Testis (tissue), 3 donors: ENCODE data around the gene HRC. TPM values are rescaled to one million over a fixed set of nuclear protein-coding genes. Genes with fewer than 3 reads are reported as not detected.
A peak's percentile ranks its signal among the peaks of the same experiment; 100 is the strongest.

Source experiments
- DNase-seq: peaks from one replicate; pipeline ENCODE4 v3.0.0-alpha.2; 2019
- H3K27ac ChIP-seq, 2 donors: fragments of 200-600 bp; sonication (generic); one replicate each; pipeline ENCODE4 v1.5.1; 2019
- H3K27me3 ChIP-seq: fragments of 200-600 bp; sonication (generic); one replicate; pipeline ENCODE4 v1.5.1; 2019
- H3K36me3 ChIP-seq: fragments of 200-600 bp; sonication (generic); one replicate; pipeline ENCODE4 v1.5.1; 2017; ENCODE audit warnings: low read depth; ENCODE audit errors: missing control alignments
- H3K4me1 ChIP-seq: fragments of 200-600 bp; sonication (generic); one replicate; pipeline ENCODE4 v1.5.1; 2019
- H3K4me3 ChIP-seq, 2 donors: fragments of 200-600 bp; sonication (generic); one replicate each; pipeline ENCODE4 v1.5.1; 2017 to 2019
- H3K9me3 ChIP-seq: fragments of 200-600 bp; sonication (generic); one replicate; pipeline ENCODE4 v1.5.1; 2017
- CTCF ChIP-seq, 3 experiments: fragments of 450-650 bp in 2 of 3; fragments of 200-600 bp in 1 of 3; sonication (generic) in 1 of 3; IDR thresholded peaks; one replicate each; pipeline ENCODE4 v1.5.1; 2016 to 2019; ENCODE audit warnings: antibody characterized with exemption in 3 of 3, mild to moderate bottlenecking in 2 of 3, moderate library complexity in 1 of 3
- POLR2A ChIP-seq: fragments of 450-650 bp; IDR thresholded peaks from one replicate; pipeline ENCODE4 v1.6.1; 2017; ENCODE audit warnings: antibody characterized with exemption, mild to moderate bottlenecking, moderate library complexity
- WGBS, 2 donors: methylation state at CpG; one replicate each; pipeline ENCODE4 v1.1.5; 2018; 5-methylcytosine and 5-hydroxymethylcytosine counted together
- intact Hi-C: fragments of 100-400 bp; cut with DNase I; formaldehyde crosslinking; loops from one replicate; pipeline ENCODE4 v1.15.1; 2023; ENCODE audit warnings: low total_unique reads
- polyA plus RNA-seq: library from polyadenylated mRNA; stranded (reverse); fragments of 350-450 nt; fragmentation: Illumina TruSeq; extraction: RNeasy Lipid Tissue Mini Kit (QIAGEN cat#74804); gene quantifications from one replicate; pipeline ENCODE4 v1.2.3, GENCODE V29; 2014; ENCODE audit warnings: low read depth, low replicate concordance; ENCODE audit not compliant: insufficient read depth
- total RNA-seq, 2 donors: library from RNA; depleted of rRNA; stranded (reverse); fragments of >200 nt; gene quantifications; one replicate each; pipeline ENCODE4 v1.2.3, GENCODE V29; 2016

HRC gene
- total and polyA plus RNA-seq, 3 donors from 2014 or later, result 1.8 to 5.4 (median 4.1) TPM

GRCh38 chr19:49111218-49111998 is 43.8 kb downstream of the HRC start:
- no peak for DNase-seq
- H3K27me3 ChIP-seq, result no peaks in the 10 kb centered on the region
- H3K36me3 ChIP-seq, result no peaks in the 10 kb centered on the region
- no peaks in the 10 kb centered on the region for H3K9me3 ChIP-seq
- TF ChIP-seq CTCF (IDR thresholded peaks at IDR 0.05) (no peak), POLR2A (no peak)
- H3K4me3 ChIP-seq, result no peak overlapping the region
- 77 to 80% methylated on average over 11 of the region's 11 CpGs for WGBS, 2 donors
- H3K27ac ChIP-seq, result peak overlapping the region in 1 of 2 donors; percentile 82
- intact Hi-C loops, result no loop called here
- H3K4me1 ChIP-seq, result peaks cover 13% of the 10 kb centered on the region

DNA sequence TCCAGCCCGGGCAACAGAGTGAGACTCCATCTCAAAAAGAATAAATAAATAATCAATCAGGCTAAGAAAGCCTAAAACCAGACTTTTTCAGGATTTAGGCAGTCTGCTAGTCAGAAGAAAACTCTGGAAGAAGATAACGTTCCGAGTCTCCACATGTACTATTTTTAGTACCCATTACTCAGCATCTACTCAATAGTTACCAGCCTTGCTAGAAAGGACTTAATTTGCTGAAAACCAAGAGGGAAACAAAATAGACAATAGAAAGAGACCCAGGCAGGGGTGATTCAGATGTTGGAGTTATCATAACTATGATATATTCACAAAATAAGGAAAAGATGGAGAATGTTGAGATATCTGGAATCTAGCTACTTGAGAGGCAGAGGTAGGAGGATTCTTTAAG is 44.6 kb downstream of the HRC start:
- no peak for DNase-seq
- WGBS, 2 donors, result 37 to 38% methylated on average over 3 of the region's 3 CpGs
- Histone ChIP-seq H3K4me3 (no peak overlapping the region), H3K27ac (peak overlapping the region; percentile 55 to 82), H3K36me3 (no peaks in the 10 kb centered on the region), H3K27me3 (no peaks in the 10 kb centered on the region), H3K9me3 (no peaks in the 10 kb centered on the region), H3K4me1 (peaks cover 13% of the 10 kb centered on the region)
- intact Hi-C loops, result no loop called here
- TF ChIP-seq CTCF (IDR thresholded peaks at IDR 0.05) (no peak), POLR2A (no peak)

DNA sequence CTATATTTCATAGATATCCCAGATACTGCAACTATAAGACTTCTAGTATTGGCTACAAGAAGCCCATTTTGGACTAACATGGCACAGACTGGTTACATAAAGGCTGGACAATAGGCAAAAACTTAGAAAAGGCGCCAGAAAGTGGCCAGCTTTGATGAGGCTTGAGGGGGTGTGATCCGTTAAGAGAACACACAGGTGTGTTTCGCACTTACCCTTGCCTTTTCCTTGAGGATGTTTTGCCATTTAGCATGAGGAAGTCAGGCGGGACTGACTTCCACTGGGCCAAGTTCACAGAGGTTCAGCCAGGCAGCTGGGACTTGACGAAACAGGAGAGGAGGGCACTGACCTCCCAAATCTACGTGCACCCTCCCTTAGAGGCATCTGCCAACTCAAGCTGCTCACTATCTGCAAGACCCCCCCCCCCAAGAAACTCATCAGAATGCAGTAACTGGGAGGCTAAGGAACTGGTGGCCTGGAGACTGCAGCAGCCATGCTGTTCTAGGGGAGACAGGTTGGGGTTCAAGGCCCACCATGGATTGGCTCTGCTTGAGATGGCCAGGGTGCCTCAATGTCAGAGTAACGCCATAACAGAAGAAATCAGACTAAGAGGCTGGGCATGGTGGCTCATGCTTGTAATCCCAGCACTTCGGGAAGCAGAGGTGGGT is 45.5 kb downstream of the HRC start:
- Histone ChIP-seq H3K36me3 (no peaks in the 10 kb centered on the region), H3K4me3 (no peak overlapping the region), H3K27ac (peak overlapping the region in 1 of 2 donors; percentile 82), H3K4me1 (peaks cover 13% of the 10 kb centered on the region), H3K27me3 (no peaks in the 10 kb centered on the region), H3K9me3 (no peaks in the 10 kb centered on the region)
- 77 to 80% methylated on average over 8 of the region's 8 CpGs for WGBS, 2 donors
- TF ChIP-seq CTCF (IDR thresholded peaks at IDR 0.05), result no peak
- TF ChIP-seq POLR2A, result no peak
- DNase-seq, result no peak
- intact Hi-C loops, result no loop called here

DNA sequence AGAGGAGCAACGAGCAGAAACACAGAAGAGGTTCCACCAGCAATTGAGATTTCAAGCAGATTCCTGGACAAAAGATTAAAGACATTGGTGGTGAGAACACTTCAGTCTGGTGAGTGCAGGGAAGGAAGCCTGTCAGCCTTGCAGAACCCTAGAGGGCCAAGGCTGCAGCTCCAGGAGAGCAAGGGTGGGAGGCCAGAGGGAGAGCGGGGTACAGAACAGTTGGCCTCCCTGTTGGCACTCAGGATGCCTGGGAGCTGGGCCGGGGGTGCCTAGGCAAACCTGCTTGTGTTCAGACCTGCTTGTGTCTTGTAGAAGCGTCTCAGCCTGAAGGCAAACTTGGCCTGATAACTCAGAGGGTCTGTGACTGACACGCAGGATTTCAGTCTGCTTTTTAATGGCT is 46.1 kb downstream of the HRC start:
- 81 to 84% methylated on average over 5 of the region's 5 CpGs for WGBS, 2 donors
- Histone ChIP-seq H3K9me3 (no peaks in the 10 kb centered on the region), H3K4me3 (no peak overlapping the region), H3K4me1 (peaks cover 13% of the 10 kb centered on the region), H3K27me3 (no peaks in the 10 kb centered on the region), H3K36me3 (no peaks in the 10 kb centered on the region), H3K27ac (peak overlapping the region in 1 of 2 donors; percentile 28)
- no peak for TF ChIP-seq POLR2A
- no peak for TF ChIP-seq CTCF (IDR thresholded peaks at IDR 0.05)
- intact Hi-C loops, result no loop called here
- no peak for DNase-seq
